Islet precursor cell (in vitro differentiated cells): ENCODE data around the gene PPP2R1A.

ENCODE experiments used
- DNase-seq: peaks from one replicate; pipeline ENCODE4 v3.0.0-alpha.2; 2018

The PPP2R1A gene

GRCh38 chr19:52189735-52190486 lies at the start of gene PPP2R1A:
Gene PPP2R1A (plus strand): TSS chr19:52190052. CDS start chr19:52190097, 45 bp downstream.
- DNase-seq, result peak; percentile 100

- DNase-seq, result no peak
These were observed 48.6 kb upstream of the PPP2R1A start for GRCh38 chr19:52141203-52141602.

- no peak for DNase-seq
These were observed 47.8 kb upstream of the PPP2R1A start for GRCh38 chr19:52142001-52142595.

- no peak for DNase-seq
These were observed 41.6 kb upstream of the PPP2R1A start for GRCh38 chr19:52148256-52148655.

DNA sequence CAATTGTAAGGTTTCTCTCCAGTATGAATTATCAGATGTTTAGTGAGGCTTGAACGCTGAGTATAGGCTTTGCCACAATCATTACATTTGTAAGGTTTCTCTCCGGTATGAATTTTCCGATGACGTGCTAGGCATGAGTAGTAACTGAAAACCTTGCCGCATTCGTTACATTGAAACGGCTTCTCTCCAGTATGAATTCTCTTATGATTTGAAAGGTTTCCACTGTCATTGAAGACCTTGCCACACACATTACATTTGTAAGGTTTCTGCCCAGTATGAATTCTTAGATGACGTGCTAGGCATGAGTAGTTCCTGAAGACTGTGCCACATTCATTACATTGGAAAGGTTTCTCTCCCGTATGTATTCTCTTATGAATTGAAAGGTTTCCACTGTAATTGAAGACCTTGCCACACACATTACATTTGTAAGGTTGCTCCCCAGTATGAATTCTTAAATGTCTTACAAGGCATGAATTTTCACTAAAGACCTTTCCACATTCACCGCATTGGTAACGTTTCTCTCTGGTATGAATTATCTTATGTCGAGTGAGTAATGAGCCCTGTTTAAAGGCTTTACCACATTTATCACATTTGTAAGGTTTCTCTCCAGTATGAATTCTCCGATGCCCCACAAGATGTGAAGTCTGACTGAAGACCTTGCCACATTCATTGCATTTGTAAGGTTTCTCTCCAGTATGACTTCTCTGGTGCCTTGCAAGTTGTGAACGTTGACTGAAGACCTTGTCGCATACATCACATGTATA lies 34.1 kb upstream of the PPP2R1A start:
- no peak for DNase-seq

GRCh38 chr19:52170304-52170703 lies 19.5 kb upstream of the PPP2R1A start:
- DNase-seq, result no peak

DNA sequence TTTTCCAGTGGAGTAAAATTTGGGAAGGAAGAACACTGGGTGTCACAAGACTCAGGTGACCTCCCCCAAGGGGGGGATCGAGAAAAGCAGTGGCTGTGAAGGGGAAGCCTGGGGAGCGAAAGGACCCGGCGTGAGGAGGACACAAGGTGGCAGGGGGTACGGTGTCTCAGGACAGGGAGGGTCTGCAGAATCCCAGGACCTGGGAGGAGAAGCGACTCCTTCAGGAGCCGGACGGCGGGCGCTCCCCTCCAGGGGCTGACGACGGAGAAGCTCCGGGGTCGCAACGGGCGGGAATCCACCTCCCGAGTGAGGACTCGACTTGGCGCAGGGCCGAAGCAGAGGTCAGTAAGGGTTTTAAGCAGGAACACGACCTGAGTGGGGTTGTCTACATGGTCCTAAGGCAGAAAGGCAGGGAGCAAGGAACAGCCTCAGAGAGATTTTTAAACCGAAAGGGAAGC lies 19.0 kb upstream of the PPP2R1A start:
- peak; percentile 65 for DNase-seq

- peak; percentile 89 for DNase-seq
These were observed 18.3 kb upstream of the PPP2R1A start, which contains the start of gene ZNF836 for GRCh38 chr19:52171321-52172169. Gene ZNF836 (minus strand): TSS chr19:52171621. CDS start chr19:52168072, 3,549 bp downstream.

DNA sequence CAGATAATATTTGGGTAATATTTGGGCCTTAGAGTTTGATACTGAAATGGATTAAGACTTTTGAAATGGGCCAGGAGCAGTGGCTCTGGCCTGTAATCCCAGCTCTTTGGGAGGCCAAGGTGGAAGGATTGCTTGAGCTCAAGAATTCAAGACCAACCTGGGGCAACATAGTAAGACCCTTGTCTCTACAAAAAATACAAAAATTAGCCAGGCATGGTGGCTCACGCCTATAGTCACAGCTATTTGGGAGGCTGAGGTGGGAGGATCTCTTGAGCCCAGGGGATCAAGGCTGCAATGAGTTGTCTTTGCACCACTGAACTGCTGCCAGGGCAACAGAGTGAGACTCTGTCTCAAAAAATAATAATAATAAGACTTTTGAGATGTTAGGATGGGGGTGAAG lies 17.5 kb upstream of the PPP2R1A start:
- no peak for DNase-seq

- no peak for DNase-seq
These were observed 13.3 kb upstream of the PPP2R1A start for GRCh38 chr19:52176574-52176973.

DNA sequence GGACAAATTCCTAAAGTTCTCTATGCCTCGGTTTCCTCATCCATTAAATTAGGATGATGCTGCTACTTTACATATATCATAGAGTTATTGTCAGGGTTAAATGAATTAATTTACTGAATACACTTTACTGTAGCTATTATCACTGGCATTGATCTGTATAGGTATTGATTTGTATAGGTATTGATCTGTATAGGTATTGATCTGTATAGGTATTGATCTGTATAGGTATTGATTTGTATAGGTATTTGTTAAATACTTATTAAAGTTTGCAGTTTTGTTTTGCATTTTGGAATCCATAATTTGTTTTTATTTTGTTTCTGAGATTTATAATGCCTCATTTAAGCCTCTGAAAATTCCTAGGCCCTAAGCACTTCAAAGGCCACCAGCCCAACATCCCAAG lies 2.4 kb upstream of the PPP2R1A start:
- DNase-seq, result no peak

- no peak for DNase-seq
These were observed 774 bp upstream of the PPP2R1A start for GRCh38 chr19:52188822-52189734.

DNA sequence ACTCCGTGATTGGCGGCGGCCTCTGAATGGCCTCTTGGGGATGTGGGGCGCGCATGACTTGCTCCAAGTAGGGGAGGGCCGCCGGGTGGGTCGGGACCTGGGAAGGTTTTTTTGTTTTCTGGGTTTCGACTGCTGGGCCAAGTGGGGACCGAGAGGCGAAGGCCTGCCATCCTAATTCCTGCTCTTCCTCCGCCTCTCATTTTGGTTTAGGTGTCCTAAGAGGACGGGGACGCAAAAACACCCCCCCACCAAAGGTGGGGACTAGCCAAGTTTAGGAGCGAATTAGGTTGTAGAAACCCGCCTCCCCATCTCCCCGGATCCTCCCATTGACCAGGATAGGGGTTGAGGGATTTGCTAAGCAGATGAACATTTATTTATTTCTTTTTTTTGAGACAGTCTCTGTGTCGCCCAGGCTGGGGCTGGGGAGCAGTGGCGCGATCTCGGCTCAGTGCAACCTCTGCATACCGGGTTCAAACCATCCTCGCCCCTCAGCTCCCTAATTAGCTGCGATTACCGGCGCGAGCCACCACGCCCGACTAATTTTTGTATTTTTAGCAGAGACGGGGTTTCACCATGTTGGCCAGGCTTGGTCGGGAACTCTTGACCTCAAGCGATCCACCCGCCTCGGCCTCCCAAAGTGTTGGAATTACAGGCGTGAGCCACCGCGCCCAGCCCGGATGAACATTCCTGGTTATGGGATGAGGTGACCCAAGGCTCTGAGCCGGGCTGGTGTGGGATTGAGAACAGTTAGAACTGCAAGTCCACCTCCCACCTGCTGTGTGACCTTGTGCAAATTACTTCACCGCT lies 838 bp downstream of the PPP2R1A start:
- peak; percentile 66 for DNase-seq

GRCh38 chr19:52191389-52191788 lies 1.5 kb downstream of the PPP2R1A start:
- DNase-seq, result no peak

DNA sequence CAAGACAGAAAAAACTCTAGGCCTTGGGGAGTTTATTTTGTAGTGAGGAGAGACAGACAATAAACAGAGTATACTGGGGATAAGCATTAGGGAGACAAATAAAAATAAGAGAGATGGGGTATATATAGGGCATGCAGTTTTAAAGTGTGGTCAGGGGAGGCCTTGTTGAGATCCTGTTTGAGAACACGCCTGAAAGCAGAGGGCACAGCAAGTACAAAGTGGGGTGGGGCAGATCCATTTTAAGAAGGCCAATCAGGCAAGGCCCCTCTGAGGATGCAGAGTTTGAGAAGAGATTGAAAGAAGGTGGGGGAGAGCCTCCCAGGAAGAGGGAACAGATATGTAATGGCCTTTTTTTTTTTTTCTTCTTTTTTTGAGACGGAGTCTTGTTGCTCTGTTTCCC lies 2.1 kb downstream of the PPP2R1A start:
- no peak for DNase-seq

DNA sequence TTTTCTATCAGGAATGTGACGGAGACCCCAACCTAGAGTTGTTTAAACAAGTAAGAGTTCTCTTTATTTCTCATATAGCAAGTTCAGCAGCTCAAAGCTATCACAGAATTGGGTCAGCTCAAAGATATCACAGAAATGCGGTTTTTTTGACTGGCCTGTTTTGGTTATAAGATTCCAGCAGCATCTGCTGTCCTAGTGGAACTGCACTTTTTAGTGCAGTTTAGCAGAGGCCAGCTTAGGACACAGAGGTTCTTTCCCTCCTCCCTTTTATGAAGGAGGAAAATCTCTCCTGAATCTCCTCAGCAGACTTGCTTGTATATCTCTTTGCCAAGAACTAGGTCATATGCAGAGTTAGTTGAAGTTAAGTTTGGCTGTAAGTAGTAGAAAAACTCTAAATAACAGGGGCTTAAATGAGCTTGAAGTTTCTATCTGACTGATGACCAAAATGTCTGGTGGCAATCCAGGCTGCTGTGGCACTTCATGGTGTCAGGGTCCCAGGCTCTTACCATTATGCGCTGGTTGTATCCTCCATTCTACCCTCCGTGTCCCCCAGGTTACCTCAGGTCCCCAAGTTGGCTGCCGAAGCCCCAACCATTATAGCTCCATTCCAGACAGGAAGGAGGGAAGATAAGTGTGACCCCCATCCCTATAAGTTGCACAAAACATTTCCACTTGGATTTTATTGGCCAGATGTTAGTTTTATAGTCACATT lies 6.6 kb downstream of the PPP2R1A start:
- DNase-seq, result no peak

GRCh38 chr19:52197964-52198363 lies 8.1 kb downstream of the PPP2R1A start:
- DNase-seq, result no peak

- DNase-seq, result no peak
These were observed 8.8 kb downstream of the PPP2R1A start for GRCh38 chr19:52198678-52199077.

DNA sequence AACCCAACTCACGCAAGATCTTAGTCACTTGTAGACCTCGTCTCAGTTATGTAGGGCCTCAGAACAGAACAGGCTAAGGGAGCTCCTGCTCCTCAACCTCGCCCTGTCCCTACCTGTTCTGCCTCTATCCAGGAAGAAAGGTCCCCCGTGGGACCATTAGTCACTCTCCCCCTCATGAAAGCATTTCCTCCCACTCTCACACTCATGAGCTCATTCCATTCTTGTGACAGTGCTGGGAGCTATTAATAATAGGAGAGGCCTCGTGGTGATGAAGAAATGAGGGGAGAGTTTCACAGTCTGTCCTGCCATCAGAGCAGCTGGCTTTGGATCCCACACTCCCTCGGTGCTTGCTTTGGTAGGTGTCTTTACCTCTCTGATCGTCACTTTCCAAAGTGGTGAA lies 10.2 kb downstream of the PPP2R1A start:
- no peak for DNase-seq
